ENCODE data around the gene PCBP2. TPM values are rescaled to one million over a fixed set of nuclear protein-coding genes. Genes with fewer than 3 reads are reported as not detected.
A peak's percentile ranks its signal among the peaks of the same experiment; 100 is the strongest.
"Not testable (repeated sequence)": the region's sequence is repeated elsewhere in the genome, so short reads cannot be mapped to it uniquely, and the experiment has no call there.

PCBP2 gene
- total RNA-seq: 100 to 1,000 TPM; 322 to 534 TPM

- intact Hi-C loops (cut with DNase I): loop anchor here (5.0 kb wide), 1 partner anchor 51 kb away; the partner anchor contains the start of gene TARBP2
- TF ChIP-seq, protein P1, sequence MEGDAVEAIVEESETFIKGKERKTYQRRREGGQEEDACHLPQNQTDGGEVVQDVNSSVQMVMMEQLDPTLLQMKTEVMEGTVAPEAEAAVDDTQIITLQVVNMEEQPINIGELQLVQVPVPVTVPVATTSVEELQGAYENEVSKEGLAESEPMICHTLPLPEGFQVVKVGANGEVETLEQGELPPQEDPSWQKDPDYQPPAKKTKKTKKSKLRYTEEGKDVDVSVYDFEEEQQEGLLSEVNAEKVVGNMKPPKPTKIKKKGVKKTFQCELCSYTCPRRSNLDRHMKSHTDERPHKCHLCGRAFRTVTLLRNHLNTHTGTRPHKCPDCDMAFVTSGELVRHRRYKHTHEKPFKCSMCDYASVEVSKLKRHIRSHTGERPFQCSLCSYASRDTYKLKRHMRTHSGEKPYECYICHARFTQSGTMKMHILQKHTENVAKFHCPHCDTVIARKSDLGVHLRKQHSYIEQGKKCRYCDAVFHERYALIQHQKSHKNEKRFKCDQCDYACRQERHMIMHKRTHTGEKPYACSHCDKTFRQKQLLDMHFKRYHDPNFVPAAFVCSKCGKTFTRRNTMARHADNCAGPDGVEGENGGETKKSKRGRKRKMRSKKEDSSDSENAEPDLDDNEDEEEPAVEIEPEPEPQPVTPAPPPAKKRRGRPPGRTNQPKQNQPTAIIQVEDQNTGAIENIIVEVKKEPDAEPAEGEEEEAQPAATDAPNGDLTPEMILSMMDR (IDR thresholded peaks at IDR 0.05): peak; percentile 71 to 98 (median 92)
- TF ChIP-seq POLR2A (IDR thresholded peaks at IDR 0.05) (peak; percentile 63), POLR2AphosphoS5 (IDR thresholded peaks at IDR 0.05) (peak; percentile 99)
- WGBS: under 1% methylated on average over 22 of the region's 32 CpGs
- peaks cover 6% of the 10 kb centered on the region for H3K4me1 ChIP-seq (replicated peaks)
- no peaks in the 10 kb centered on the region for H3K9me3 ChIP-seq
- no peaks in the 10 kb centered on the region for H3K27me3 ChIP-seq (replicated peaks; ENCODE audit: insufficient read depth)
- DNase-seq (ENCODE audit: low spot score): peak; percentile 98
- H3K36me3 ChIP-seq: peaks cover 2 to 24% of the 10 kb centered on the region in 2 donors
- H3K4me3 ChIP-seq: peak within 1 kb of the TSS; percentile 72 to 85
- H3K27ac ChIP-seq: peak within 1 kb of the TSS; percentile 97
These were observed at the start of gene PCBP2 for GRCh38 chr12:53451661-53452158. Gene PCBP2 (plus strand): TSS chr12:53452102. CDS start chr12:53454801, 2,699 bp downstream.

DNA sequence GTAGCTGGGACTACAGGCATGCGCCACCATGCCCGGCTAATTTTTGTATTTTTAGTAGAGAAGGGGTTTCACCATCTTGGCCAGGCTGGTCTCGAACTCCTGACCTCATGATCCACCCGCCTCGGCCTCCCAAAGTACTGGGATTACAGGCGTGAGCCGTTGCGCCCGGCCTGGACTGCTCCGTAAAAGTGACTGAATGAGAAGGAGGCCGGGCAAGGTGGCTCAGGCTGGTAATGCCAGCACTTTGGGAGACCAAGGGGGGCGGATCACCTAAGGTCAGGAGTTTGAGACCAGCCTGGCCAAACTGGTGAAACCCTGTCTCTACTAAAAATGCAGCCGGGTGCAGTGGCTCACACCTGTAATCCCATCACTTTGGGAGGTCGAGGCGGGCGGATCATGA, 49.6 kb upstream of the PCBP2 start:
- H3K9me3 ChIP-seq; H3K27me3 ChIP-seq (replicated peaks; ENCODE audit: insufficient read depth); H3K4me1 ChIP-seq (replicated peaks); intact Hi-C loops (cut with DNase I); H3K4me3 ChIP-seq; H3K36me3 ChIP-seq; H3K27ac ChIP-seq; DNase-seq (ENCODE audit: low spot score): not testable (repeated sequence)
- 95% methylated on average over 16 of the region's 16 CpGs for WGBS

DNA sequence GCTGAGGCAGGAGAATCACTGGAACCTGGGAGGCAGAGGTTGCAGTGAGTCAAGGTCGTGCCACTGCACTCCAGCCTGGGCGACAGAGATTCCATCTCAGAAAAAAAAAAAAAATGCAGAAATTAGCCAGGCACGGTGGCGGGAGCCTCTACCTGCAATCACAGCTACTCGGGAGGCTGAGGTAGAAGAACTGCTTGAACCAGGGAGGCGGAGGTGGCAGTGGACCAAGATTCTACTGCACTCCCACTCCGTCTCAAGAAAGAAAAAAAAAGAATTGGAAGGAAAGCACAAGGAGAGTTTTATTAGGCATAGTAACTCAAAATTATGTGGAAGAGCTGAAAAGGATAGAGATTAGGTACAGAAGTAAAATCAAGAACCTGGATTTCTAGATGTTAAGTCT, 49.0 kb upstream of the PCBP2 start:
- intact Hi-C loops (cut with DNase I): no loop called here
- TF ChIP-seq, protein P1 (IDR thresholded peaks at IDR 0.05): no peak
- DNase-seq (ENCODE audit: low spot score): no peak

DNA sequence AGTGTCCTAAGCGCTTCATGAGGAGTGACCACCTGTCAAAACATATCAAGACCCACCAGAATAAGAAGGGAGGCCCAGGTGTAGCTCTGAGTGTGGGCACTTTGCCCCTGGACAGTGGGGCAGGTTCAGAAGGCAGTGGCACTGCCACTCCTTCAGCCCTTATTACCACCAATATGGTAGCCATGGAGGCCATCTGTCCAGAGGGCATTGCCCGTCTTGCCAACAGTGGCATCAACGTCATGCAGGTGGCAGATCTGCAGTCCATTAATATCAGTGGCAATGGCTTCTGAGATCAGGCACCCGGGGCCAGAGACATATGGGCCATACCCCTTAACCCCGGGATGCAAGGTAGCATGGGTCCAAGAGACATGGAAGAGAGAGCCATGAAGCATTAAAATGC, 41.0 kb upstream of the PCBP2 start:
- 91% methylated on average over 5 of the region's 5 CpGs for WGBS
- Histone ChIP-seq H3K9me3 (no peaks in the 10 kb centered on the region), H3K36me3 (peaks cover 10 to 21% of the 10 kb centered on the region in 2 donors), H3K4me3 (no peak overlapping the region), H3K27me3 (replicated peaks; ENCODE audit: insufficient read depth) (no peaks in the 10 kb centered on the region), H3K27ac (no peak overlapping the region), H3K4me1 (replicated peaks) (no peaks in the 10 kb centered on the region)
- intact Hi-C loops (cut with DNase I): no loop called here
- TF ChIP-seq, protein P1 (IDR thresholded peaks at IDR 0.05): no peak
- no peak for DNase-seq (ENCODE audit: low spot score)

More for the DNA sequence above, 49.0 kb upstream of the PCBP2 start:
- Histone ChIP-seq H3K9me3 (no peaks in the 10 kb centered on the region), H3K4me1 (replicated peaks) (no peaks in the 10 kb centered on the region), H3K36me3 (no peaks in the 10 kb centered on the region), H3K4me3 (no peak overlapping the region), H3K27ac (no peak overlapping the region), H3K27me3 (replicated peaks; ENCODE audit: insufficient read depth) (no peaks in the 10 kb centered on the region)
- 27% methylated on average over 7 of the region's 7 CpGs for WGBS

- WGBS: 67% methylated on average over 3 of the region's 3 CpGs
- no peak for TF ChIP-seq POLR2AphosphoS5 (IDR thresholded peaks at IDR 0.05)
- TF ChIP-seq, protein P1 (IDR thresholded peaks at IDR 0.05): no peak
- no peak for TF ChIP-seq POLR2A (IDR thresholded peaks at IDR 0.05)
- no peak for DNase-seq (ENCODE audit: low spot score)
These were observed 38.3 kb upstream of the PCBP2 start for GRCh38 chr12:53413485-53414204.

More at GRCh38 chr12:53413485-53414204, 38.3 kb upstream of the PCBP2 start:
- intact Hi-C loops (cut with DNase I): no loop called here
- H3K4me1 ChIP-seq (replicated peaks): no peaks in the 10 kb centered on the region
- H3K36me3 ChIP-seq: peaks cover 10 to 21% of the 10 kb centered on the region in 2 donors
- no peaks in the 10 kb centered on the region for H3K27me3 ChIP-seq (replicated peaks; ENCODE audit: insufficient read depth)
- H3K9me3 ChIP-seq: no peaks in the 10 kb centered on the region
- H3K27ac ChIP-seq: no peak overlapping the region
- no peak overlapping the region for H3K4me3 ChIP-seq

All from prostate gland (tissue), 2 donors.